K562 (cell line): Measurements from ENCODE around the gene APC2. TPM values are rescaled to one million over a fixed set of nuclear protein-coding genes. Genes with fewer than 3 reads are reported as not detected.
A peak's percentile ranks its signal among the peaks of the same experiment; 100 is the strongest.

Source experiments
- BCL6 ChIP-seq: fragments of 250-450 bp; sonication (Bioruptor Pico); IDR thresholded peaks from 2 replicates; pipeline ENCODE4 v1.4.0; 2020
- CBX3 ChIP-seq, 2 experiments: IDR thresholded peaks; 1 replicate in 1 of 2; 2 replicates in 1 of 2; pipeline ENCODE4 v1.6.1; 2012; ENCODE audit warnings: inconsistent platforms in 2 of 2, low read length in 2 of 2, borderline replicate concordance in 1 of 2, control low read depth in 1 of 2
- CHD4 ChIP-seq: fragments of 200-600 bp; sonication (generic); IDR thresholded peaks from 3 replicates; pipeline ENCODE4 v1.6.1; 2012; ENCODE audit warnings: low read depth, mild to moderate bottlenecking, mixed read lengths, low read length, inconsistent platforms; ENCODE audit not compliant: insufficient read depth, insufficient replicate concordance, poor library complexity, severe bottlenecking
- CTBP1 ChIP-seq: fragments of 450-650 bp; IDR thresholded peaks from 2 replicates; pipeline ENCODE4 v1.6.1; 2016; ENCODE audit warnings: borderline replicate concordance
- ELF2 ChIP-seq: fragments of 250-450 bp; sonication (Bioruptor Pico); IDR thresholded peaks from 2 replicates; pipeline ENCODE4 v1.5.0; 2021; ENCODE audit warnings: mild to moderate bottlenecking
- GATA2 ChIP-seq: sonication (generic); formaldehyde crosslinking; IDR thresholded peaks from 2 replicates; pipeline ENCODE4 v1.4.0; 2020; ENCODE audit warnings: mild to moderate bottlenecking, missing genetic modification reagents
- HDAC2 ChIP-seq: fragments of 450-650 bp; IDR thresholded peaks from 2 replicates; pipeline ENCODE4 v1.6.1; 2016; ENCODE audit warnings: mild to moderate bottlenecking
- HLTF ChIP-seq: fragments of 450-650 bp; IDR thresholded peaks from 2 replicates; pipeline ENCODE4 v1.6.1; 2016
- MCM3 ChIP-seq: fragments of 450-650 bp; IDR thresholded peaks from 2 replicates; pipeline ENCODE4 v1.6.1; 2016
- MEF2D ChIP-seq: conservative IDR thresholded peaks from 2 replicates; pipeline ENCODE4 v1.6.1; 2016; ENCODE audit warnings: low read depth, missing genetic modification characterization, missing compliant biosample characterization
- MIER1 ChIP-seq: fragments of 450-650 bp; IDR thresholded peaks from 2 replicates; pipeline ENCODE4 v1.6.1; 2016; ENCODE audit warnings: antibody characterized with exemption, mild to moderate bottlenecking, low read depth
- RB1 ChIP-seq: fragments of 450-650 bp; IDR thresholded peaks from 2 replicates; pipeline ENCODE4 v1.6.1; 2017; ENCODE audit warnings: low read depth, mild to moderate bottlenecking
- SIN3B ChIP-seq: fragments of 450-650 bp; IDR thresholded peaks from 2 replicates; pipeline ENCODE4 v1.6.1; 2017; ENCODE audit warnings: low read depth, mild to moderate bottlenecking, moderate library complexity
- SP2 ChIP-seq: IDR thresholded peaks from 2 replicates; pipeline ENCODE4 v1.6.1; 2011; ENCODE audit warnings: mild to moderate bottlenecking, low read depth, low read length, moderate library complexity; ENCODE audit not compliant: poor library complexity, severe bottlenecking; ENCODE audit errors: extremely low read depth
- TCF7 ChIP-seq: sonication (generic); IDR thresholded peaks from 2 replicates; pipeline ENCODE4 v1.6.1; 2016; ENCODE audit warnings: antibody characterized with exemption, borderline replicate concordance
- TEAD1 ChIP-seq, 2 experiments: fragments of 450-650 bp in 1 of 2; sonication (generic) in 1 of 2; formaldehyde crosslinking; IDR thresholded peaks; 2 replicates each; pipeline versions ENCODE4 v1.4.0 to v1.8.0; 2020 to 2022; ENCODE audit warnings: mild to moderate bottlenecking in 2 of 2, missing genetic modification reagents in 1 of 2
- ZNF766 ChIP-seq: fragments of 200-800 bp; sonication (Bioruptor generic); conservative IDR thresholded peaks from 2 replicates; pipeline ENCODE4 v1.6.1; 2016; ENCODE audit warnings: missing genetic modification characterization, missing compliant biosample characterization
- polyA plus RNA-seq, 8 experiments: library from polyadenylated mRNA; depleted of rRNA in 4 of 8; stranded (reverse) in 5 of 8; unstranded in 3 of 8; fragments of >200 nt; fragmentation: Nextera tagmentation in 2 of 8; fragmentation: Illumina TruSeq in 1 of 8; extraction: Ambion mirVana in 2 of 8; extraction: Trizol in 1 of 8; gene quantifications; 2 replicates each; pipeline versions ENCODE4 v1.2.1 to v1.2.3, GENCODE V29; 2011 to 2014; ENCODE audit warnings: inconsistent platforms in 1 of 8, missing spikeins in 1 of 8
- total RNA-seq, 7 experiments: library from RNA; depleted of rRNA in 6 of 7; stranded (reverse); fragments of >200 nt in 6 of 7; fragmentation: Illumina TruSeq in 2 of 7; extraction: Trizol in 2 of 7; gene quantifications; 2 replicates each; pipeline versions ENCODE4 v1.2.1 to v1.2.3, GENCODE V29; 2011 to 2021; ENCODE audit warnings: low replicate concordance in 1 of 7
- TF ChIP-seq, protein P1 (sequence below): sonication (generic); formaldehyde crosslinking; IDR thresholded peaks from 2 replicates; pipeline ENCODE4 v1.8.0; 2022; ENCODE audit warnings: missing genetic modification reagents, mild to moderate bottlenecking, borderline replicate concordance
- TF ChIP-seq, protein P2 (sequence below), 2 experiments: fragments of 450-650 bp; conservative IDR thresholded peaks; 2 replicates each; pipeline ENCODE4 v1.6.1; 2017; ENCODE audit warnings: mild to moderate bottlenecking in 2 of 2, moderate library complexity in 2 of 2
- TF ChIP-seq, protein P3 (sequence below), 2 experiments: fragments of 450-650 bp in 1 of 2; sonication (generic) in 1 of 2; formaldehyde crosslinking in 1 of 2; IDR thresholded peaks in 1 of 2; conservative IDR thresholded peaks in 1 of 2; 2 replicates each; pipeline versions ENCODE4 v1.6.1 to v1.8.1; 2016 to 2023; ENCODE audit warnings: mild to moderate bottlenecking in 2 of 2, moderate library complexity in 2 of 2, inconsistent platforms in 1 of 2, missing genetic modification reagents in 1 of 2
- TF ChIP-seq, protein P4 (sequence below): IDR thresholded peaks from 2 replicates; pipeline ENCODE4 v1.6.1; 2011; ENCODE audit warnings: borderline replicate concordance, low read depth, mild to moderate bottlenecking, moderate library complexity, low read length; ENCODE audit not compliant: insufficient read depth, poor library complexity, severe bottlenecking

Gene APC2
- total and polyA plus RNA-seq, 9 of the 15 experiments (the other 6 are each of a cell fraction or from before 2014, with no cell fraction given), result 0.01 to 0.40 (median 0.05) TPM; not detected in 3

DNA sequence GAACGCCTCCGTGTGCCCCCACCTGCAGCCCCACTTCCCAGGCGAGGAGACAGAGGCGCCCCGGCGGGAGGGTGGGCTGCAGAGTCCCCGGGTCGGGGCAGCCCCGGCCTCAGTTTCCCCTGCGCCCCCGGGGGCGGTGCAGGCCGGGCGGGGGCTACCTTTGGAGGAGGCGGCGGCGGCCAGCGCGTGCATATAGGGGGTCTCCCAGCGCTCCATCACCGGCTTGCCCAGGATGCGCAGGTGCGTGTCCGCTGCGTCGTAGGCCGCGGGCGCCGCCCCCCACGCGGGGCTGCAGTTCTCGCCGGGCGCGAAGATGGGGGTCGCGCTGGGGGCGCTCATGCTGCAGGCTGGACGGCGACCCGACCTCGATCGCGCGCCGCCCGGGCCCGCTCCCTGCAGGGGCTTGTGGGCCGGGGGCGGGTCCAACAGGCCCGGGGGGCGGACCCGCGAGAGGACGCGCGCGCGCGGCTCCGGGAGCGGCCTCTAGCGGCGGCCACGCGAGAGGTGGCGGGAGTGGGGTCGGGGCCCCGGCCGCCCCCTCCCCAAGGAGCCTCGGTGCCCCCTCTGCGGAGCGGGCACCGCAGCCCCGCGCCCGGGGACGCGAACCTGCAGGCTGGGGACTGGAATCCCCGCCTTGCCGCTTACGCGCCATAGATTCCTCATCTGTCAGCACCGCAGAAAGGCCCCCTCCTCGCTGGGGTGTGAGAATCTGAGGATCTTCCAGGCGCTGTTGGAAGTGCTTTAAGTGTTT, 48.6 kb upstream of the APC2 start, which contains the start of gene GAMT (continued):
- TF ChIP-seq, protein P1, sequence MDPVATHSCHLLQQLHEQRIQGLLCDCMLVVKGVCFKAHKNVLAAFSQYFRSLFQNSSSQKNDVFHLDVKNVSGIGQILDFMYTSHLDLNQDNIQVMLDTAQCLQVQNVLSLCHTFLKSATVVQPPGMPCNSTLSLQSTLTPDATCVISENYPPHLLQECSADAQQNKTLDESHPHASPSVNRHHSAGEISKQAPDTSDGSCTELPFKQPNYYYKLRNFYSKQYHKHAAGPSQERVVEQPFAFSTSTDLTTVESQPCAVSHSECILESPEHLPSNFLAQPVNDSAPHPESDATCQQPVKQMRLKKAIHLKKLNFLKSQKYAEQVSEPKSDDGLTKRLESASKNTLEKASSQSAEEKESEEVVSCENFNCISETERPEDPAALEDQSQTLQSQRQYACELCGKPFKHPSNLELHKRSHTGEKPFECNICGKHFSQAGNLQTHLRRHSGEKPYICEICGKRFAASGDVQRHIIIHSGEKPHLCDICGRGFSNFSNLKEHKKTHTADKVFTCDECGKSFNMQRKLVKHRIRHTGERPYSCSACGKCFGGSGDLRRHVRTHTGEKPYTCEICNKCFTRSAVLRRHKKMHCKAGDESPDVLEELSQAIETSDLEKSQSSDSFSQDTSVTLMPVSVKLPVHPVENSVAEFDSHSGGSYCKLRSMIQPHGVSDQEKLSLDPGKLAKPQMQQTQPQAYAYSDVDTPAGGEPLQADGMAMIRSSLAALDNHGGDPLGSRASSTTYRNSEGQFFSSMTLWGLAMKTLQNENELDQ, result no peak
- no peak for TF ChIP-seq HLTF
- no peak for TF ChIP-seq SP2
- TF ChIP-seq GATA2, result no peak
- peak; percentile 18 for TF ChIP-seq CHD4
- TF ChIP-seq MEF2D (tag), result no peak
- TF ChIP-seq, protein P2, sequence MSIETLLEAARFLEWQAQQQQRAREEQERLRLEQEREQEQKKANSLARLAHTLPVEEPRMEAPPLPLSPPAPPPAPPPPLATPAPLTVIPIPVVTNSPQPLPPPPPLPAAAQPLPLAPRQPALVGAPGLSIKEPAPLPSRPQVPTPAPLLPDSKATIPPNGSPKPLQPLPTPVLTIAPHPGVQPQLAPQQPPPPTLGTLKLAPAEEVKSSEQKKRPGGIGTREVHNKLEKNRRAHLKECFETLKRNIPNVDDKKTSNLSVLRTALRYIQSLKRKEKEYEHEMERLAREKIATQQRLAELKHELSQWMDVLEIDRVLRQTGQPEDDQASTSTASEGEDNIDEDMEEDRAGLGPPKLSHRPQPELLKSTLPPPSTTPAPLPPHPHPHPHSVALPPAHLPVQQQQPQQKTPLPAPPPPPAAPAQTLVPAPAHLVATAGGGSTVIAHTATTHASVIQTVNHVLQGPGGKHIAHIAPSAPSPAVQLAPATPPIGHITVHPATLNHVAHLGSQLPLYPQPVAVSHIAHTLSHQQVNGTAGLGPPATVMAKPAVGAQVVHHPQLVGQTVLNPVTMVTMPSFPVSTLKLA (conservative IDR thresholded peaks at IDR 0.05), result no peak; a peak in 1 of 4 replicates
- TF ChIP-seq, protein P3, sequence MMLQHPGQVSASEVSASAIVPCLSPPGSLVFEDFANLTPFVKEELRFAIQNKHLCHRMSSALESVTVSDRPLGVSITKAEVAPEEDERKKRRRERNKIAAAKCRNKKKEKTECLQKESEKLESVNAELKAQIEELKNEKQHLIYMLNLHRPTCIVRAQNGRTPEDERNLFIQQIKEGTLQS (IDR thresholded peaks at IDR 0.05), result no peak
- TF ChIP-seq, protein P3 (CRISPR knock-in tag; conservative IDR thresholded peaks at IDR 0.05), result no peak
- no peak for TF ChIP-seq ZNF766 (CRISPR knock-in tag)
- TF ChIP-seq ELF2 (CRISPR knock-in tag), result 0 out of 2 replicates have a peak, but pooled peaks have one; percentile 42
- TF ChIP-seq, protein P4, sequence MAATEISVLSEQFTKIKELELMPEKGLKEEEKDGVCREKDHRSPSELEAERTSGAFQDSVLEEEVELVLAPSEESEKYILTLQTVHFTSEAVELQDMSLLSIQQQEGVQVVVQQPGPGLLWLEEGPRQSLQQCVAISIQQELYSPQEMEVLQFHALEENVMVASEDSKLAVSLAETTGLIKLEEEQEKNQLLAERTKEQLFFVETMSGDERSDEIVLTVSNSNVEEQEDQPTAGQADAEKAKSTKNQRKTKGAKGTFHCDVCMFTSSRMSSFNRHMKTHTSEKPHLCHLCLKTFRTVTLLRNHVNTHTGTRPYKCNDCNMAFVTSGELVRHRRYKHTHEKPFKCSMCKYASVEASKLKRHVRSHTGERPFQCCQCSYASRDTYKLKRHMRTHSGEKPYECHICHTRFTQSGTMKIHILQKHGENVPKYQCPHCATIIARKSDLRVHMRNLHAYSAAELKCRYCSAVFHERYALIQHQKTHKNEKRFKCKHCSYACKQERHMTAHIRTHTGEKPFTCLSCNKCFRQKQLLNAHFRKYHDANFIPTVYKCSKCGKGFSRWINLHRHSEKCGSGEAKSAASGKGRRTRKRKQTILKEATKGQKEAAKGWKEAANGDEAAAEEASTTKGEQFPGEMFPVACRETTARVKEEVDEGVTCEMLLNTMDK, result peak; percentile 59
- peak; percentile 91 for TF ChIP-seq RB1
- TF ChIP-seq TEAD1 (CRISPR knock-in tag; IDR thresholded peaks at IDR 0.05), result peak in 1 of 2 experiments; percentile 48; a peak in 1 of 4 replicates
- TF ChIP-seq CTBP1, result peak; percentile 37; the same call in 1 of the 2 replicates
- no peak for TF ChIP-seq TCF7
- no peak for TF ChIP-seq HDAC2
- TF ChIP-seq SIN3B, result peak; percentile 42; the same call in 1 of the 2 replicates
- TF ChIP-seq MCM3, result no peak
- TF ChIP-seq BCL6 (CRISPR knock-in tag), result no peak
- TF ChIP-seq MIER1, result no peak
- no peak for TF ChIP-seq CBX3 (IDR thresholded peaks at IDR 0.05; ENCODE audit: borderline replicate concordance in 1 of 2, low read length in 2 of 2)
